H9 (cell line): ENCODE data around the gene SMAD3. TPM values are rescaled to one million over a fixed set of nuclear protein-coding genes. Genes with fewer than 3 reads are reported as not detected.

Experiments used
- DNase-seq: peaks from one replicate; pipeline ENCODE4 v3.0.0-alpha.2; 2017
- H2AFZ ChIP-seq: one replicate; pipeline ENCODE4 v1.6.1; 2013; ENCODE audit warnings: mild to moderate bottlenecking, low read length, control low read depth, moderate library complexity
- H2AK5ac ChIP-seq: 2 replicates; pipeline ENCODE4 v1.6.1; 2013; ENCODE audit warnings: low read length, control low read depth, mixed read lengths; ENCODE audit not compliant: insufficient read length
- H2BK120ac ChIP-seq: one replicate; pipeline ENCODE4 v1.6.1; 2013; ENCODE audit warnings: low read depth, mild to moderate bottlenecking, low read length, control low read depth, inconsistent platforms; ENCODE audit not compliant: poor library complexity, severe bottlenecking
- H2BK12ac ChIP-seq: 2 replicates; pipeline ENCODE4 v1.6.1; 2013; ENCODE audit warnings: low read length, control low read depth, mixed read lengths, low read depth; ENCODE audit not compliant: insufficient read length
- H2BK15ac ChIP-seq: 2 replicates; pipeline ENCODE4 v1.6.1; 2013; ENCODE audit warnings: low read depth, low read length, control low read depth
- H2BK20ac ChIP-seq: one replicate; pipeline ENCODE4 v1.6.1; 2013; ENCODE audit warnings: low read depth, mild to moderate bottlenecking, low read length, control low read depth, inconsistent platforms; ENCODE audit not compliant: poor library complexity, severe bottlenecking
- H2BK5ac ChIP-seq: 2 replicates; pipeline ENCODE4 v1.6.1; 2013; ENCODE audit warnings: low read length, control low read depth, mixed read lengths; ENCODE audit not compliant: insufficient read length
- H3K14ac ChIP-seq: 2 replicates; pipeline ENCODE4 v1.6.1; 2013; ENCODE audit warnings: low read length, control low read depth; ENCODE audit not compliant: insufficient read depth
- H3K18ac ChIP-seq: 2 replicates; pipeline ENCODE4 v1.6.1; 2013; ENCODE audit warnings: low read depth, mild to moderate bottlenecking, mixed read lengths, low read length, control low read depth; ENCODE audit not compliant: insufficient read length
- H3K23ac ChIP-seq: 2 replicates; pipeline ENCODE4 v1.6.1; 2013; ENCODE audit warnings: low read length, control low read depth, mixed read lengths, low read depth; ENCODE audit not compliant: insufficient read length
- H3K23me2 ChIP-seq: 2 replicates; pipeline ENCODE4 v1.6.1; 2013; ENCODE audit warnings: low read depth, mild to moderate bottlenecking, mixed read lengths, low read length, control low read depth; ENCODE audit not compliant: insufficient read length, poor library complexity, severe bottlenecking
- H3K27ac ChIP-seq: 2 replicates; pipeline ENCODE4 v1.5.1; 2013; ENCODE audit warnings: low read length, control low read depth, mixed read lengths, low read depth; ENCODE audit not compliant: insufficient read length
- H3K27me3 ChIP-seq: 2 replicates; pipeline ENCODE4 v1.6.1; 2013; ENCODE audit warnings: low read length, control low read depth, inconsistent platforms; ENCODE audit not compliant: insufficient read depth
- H3K4ac ChIP-seq: 2 replicates; pipeline ENCODE4 v1.6.1; 2013; ENCODE audit warnings: low read depth, mild to moderate bottlenecking, control low read depth, inconsistent platforms, low read length, moderate library complexity
- H3K4me1 ChIP-seq: 2 replicates; pipeline ENCODE4 v1.6.1; 2013; ENCODE audit warnings: low read length, control low read depth, inconsistent platforms; ENCODE audit not compliant: insufficient read depth
- H3K4me2 ChIP-seq: 2 replicates; pipeline ENCODE4 v1.6.1; 2013; ENCODE audit warnings: low read length, control low read depth, mixed read lengths; ENCODE audit not compliant: insufficient read length, insufficient read depth
- H3K56ac ChIP-seq: 2 replicates; pipeline ENCODE4 v1.6.1; 2013; ENCODE audit warnings: low read depth, mild to moderate bottlenecking, mixed read lengths, low read length, control low read depth; ENCODE audit not compliant: insufficient read length
- H3K79me1 ChIP-seq: 2 replicates; pipeline ENCODE4 v1.6.1; 2013; ENCODE audit warnings: low read depth, mild to moderate bottlenecking, moderate library complexity, low read length, control low read depth, inconsistent platforms; ENCODE audit not compliant: insufficient read depth, poor library complexity, severe bottlenecking
- H3K79me2 ChIP-seq: 2 replicates; pipeline ENCODE4 v1.6.1; 2013; ENCODE audit warnings: low read length, control low read depth, inconsistent platforms; ENCODE audit not compliant: insufficient read depth
- H3K9ac ChIP-seq: 2 replicates; pipeline ENCODE4 v1.6.1; 2013; ENCODE audit warnings: low read length, control low read depth, mixed read lengths; ENCODE audit not compliant: insufficient read length; ENCODE audit errors: extremely low read depth
- H3K9me3 ChIP-seq: one replicate; pipeline ENCODE4 v1.6.1; 2013; ENCODE audit warnings: low read depth, low read length, inconsistent platforms; ENCODE audit not compliant: control insufficient read depth
- H3T11ph ChIP-seq: one replicate; pipeline ENCODE4 v1.6.1; 2013; ENCODE audit warnings: mild to moderate bottlenecking, low read length, control low read depth, inconsistent platforms
- H4K20me1 ChIP-seq: one replicate; pipeline ENCODE4 v1.6.1; 2013; ENCODE audit not compliant: control insufficient read depth, insufficient read length, insufficient read depth
- H4K5ac ChIP-seq: 2 replicates; pipeline ENCODE4 v1.6.1; 2013; ENCODE audit warnings: low read depth, mild to moderate bottlenecking, mixed read lengths, low read length, control low read depth; ENCODE audit not compliant: insufficient read length
- H4K8ac ChIP-seq: replicated peaks from 2 replicates; pipeline ENCODE4 v1.6.1; 2013; ENCODE audit warnings: low read length, control low read depth, mixed read lengths, low read depth; ENCODE audit not compliant: insufficient read length
- H4K91ac ChIP-seq: 2 replicates; pipeline ENCODE4 v1.6.1; 2013; ENCODE audit warnings: low read depth, mild to moderate bottlenecking, moderate library complexity, mixed read lengths, low read length, control low read depth; ENCODE audit not compliant: insufficient read length
- H3K27ac Mint-ChIP-seq, 3 experiments: 2 replicates in 2 of 3; 3 replicates in 1 of 3; pipeline ENCODE4 v1.8.0; 2020 to 2021; ENCODE audit warnings: mixed read lengths in 3 of 3, mild to moderate bottlenecking in 1 of 3, moderate library complexity in 1 of 3
- H3K27me3 Mint-ChIP-seq: 2 replicates; pipeline ENCODE4 v1.8.0; 2021; ENCODE audit warnings: low read depth, mild to moderate bottlenecking, moderate library complexity, mixed read lengths
- H3K36me3 Mint-ChIP-seq, 3 experiments: 2 replicates in 2 of 3; 3 replicates in 1 of 3; pipeline ENCODE4 v1.8.0; 2020 to 2021; ENCODE audit warnings: low read depth in 3 of 3, mixed read lengths in 3 of 3; ENCODE audit not compliant: insufficient read depth in 1 of 3
- H3K4me1 Mint-ChIP-seq, 2 experiments: 2 replicates each; pipeline ENCODE4 v1.8.0; 2020; ENCODE audit warnings: mixed read lengths in 2 of 2
- H3K4me3 Mint-ChIP-seq, 2 experiments: 2 replicates in 1 of 2; 3 replicates in 1 of 2; pipeline ENCODE4 v1.8.0; 2020 to 2021; ENCODE audit warnings: mild to moderate bottlenecking in 2 of 2, mixed read lengths in 2 of 2, moderate library complexity in 1 of 2
- H3K9me3 Mint-ChIP-seq, 2 experiments: 2 replicates in 1 of 2; 3 replicates in 1 of 2; pipeline ENCODE4 v1.8.0; 2020; ENCODE audit warnings: mild to moderate bottlenecking in 2 of 2, mixed read lengths in 2 of 2, moderate library complexity in 1 of 2
- CTCF ChIP-seq: fragments of 200-600 bp; sonication (generic); conservative IDR thresholded peaks from 3 replicates; pipeline ENCODE4 v1.8.0; 2021; ENCODE audit warnings: antibody characterized with exemption, mild to moderate bottlenecking
- WGBS: extraction: QIAGEN DNeasy Blood & Tissue Kit; methylation state at CpG from one replicate; pipeline ENCODE4 v1.1.7; 2013; ENCODE audit warnings: missing lambda C conversion rate, low lambda C conversion rate, mixed read lengths; ENCODE audit not compliant: insufficient read length; ENCODE audit errors: extremely low coverage; 5-methylcytosine and 5-hydroxymethylcytosine counted together
- total RNA-seq: library from RNA; stranded (reverse); gene quantifications from 2 replicates; pipeline ENCODE4 v1.2.1, GENCODE V29; 2021

Gene SMAD3
- total RNA-seq, 1 experiment from 2014 or later: 26.7 TPM

GRCh38 chr15:67091071-67091979 lies 25.9 kb downstream of the SMAD3 start:
- H3K36me3 Mint-ChIP-seq: peaks cover 0 to 5% (median 0%) of the 10 kb centered on the region in 3 experiments; a peak in 3 of 7 replicates
- H3K9ac ChIP-seq: no peak overlapping the region
- no peak overlapping the region for H3K4me2 ChIP-seq
- no peak overlapping the region for H3K27ac ChIP-seq
- no peak overlapping the region for H2BK15ac ChIP-seq
- no peak overlapping the region for H4K5ac ChIP-seq
- no peaks in the 10 kb centered on the region for H3K27me3 Mint-ChIP-seq
- H3K23ac ChIP-seq: no peak overlapping the region
- H3K4me1 ChIP-seq: peaks cover 14% of the 10 kb centered on the region; the same call in 1 of the 2 replicates
- no peak overlapping the region for H2BK12ac ChIP-seq
- TF ChIP-seq CTCF: no peak
- WGBS: no CpG with 5 or more reads among the region's 14 CpGs
- no peaks in the 10 kb centered on the region for H3K9me3 ChIP-seq
- no peaks in the 10 kb centered on the region for H3K9me3 Mint-ChIP-seq
- H3K79me2 ChIP-seq: no peaks in the 10 kb centered on the region; the same call in 1 of the 2 replicates
- no peak overlapping the region for H2AFZ ChIP-seq
- H2AK5ac ChIP-seq: no peak overlapping the region
- no peaks in the 10 kb centered on the region for H4K20me1 ChIP-seq
- peak overlapping the region; percentile 80 to 87 (median 86); a peak in 6 of 7 replicates for H3K27ac Mint-ChIP-seq
- no peak overlapping the region for H2BK5ac ChIP-seq
- no peak overlapping the region for H3K56ac ChIP-seq
- no peak overlapping the region for H3T11ph ChIP-seq
- H3K27me3 ChIP-seq: no peaks in the 10 kb centered on the region
- no peak overlapping the region for H3K4me3 Mint-ChIP-seq
- 0 out of 2 replicates have a peak overlapping the region, but pooled peaks have one; percentile 11 for H3K14ac ChIP-seq
- no peak overlapping the region for H3K4ac ChIP-seq
- no peak overlapping the region for H4K91ac ChIP-seq
- no peak overlapping the region for H2BK120ac ChIP-seq
- no peak for DNase-seq
- H4K8ac ChIP-seq: no peak overlapping the region
- H3K79me1 ChIP-seq: no peaks in the 10 kb centered on the region
- H3K23me2 ChIP-seq: no peaks in the 10 kb centered on the region
- H3K18ac ChIP-seq: no peak overlapping the region
- H3K4me1 Mint-ChIP-seq: peaks cover 72 to 82% of the 10 kb centered on the region in 2 experiments
- no peak overlapping the region for H2BK20ac ChIP-seq
